H1 (cell line): ENCODE results near the gene LTB4R. TPM values are rescaled to one million over a fixed set of nuclear protein-coding genes. Genes with fewer than 3 reads are reported as not detected.

ENCODE experiments used
- CHD2 ChIP-seq: IDR thresholded peaks from 2 replicates; pipeline ENCODE4 v1.6.1; 2012; ENCODE audit warnings: low read length, improper control_type of control experiment
- EP300 ChIP-seq, 2 experiments: IDR thresholded peaks; 1 replicate in 1 of 2; 2 replicates in 1 of 2; pipeline ENCODE4 v1.6.1; 2011 to 2012; ENCODE audit warnings: low read depth in 2 of 2, low read length in 2 of 2, mild to moderate bottlenecking in 2 of 2, borderline replicate concordance in 1 of 2, inconsistent platforms in 1 of 2, moderate library complexity in 1 of 2
- polyA plus RNA-seq, 7 experiments: library from polyadenylated mRNA; depleted of rRNA in 3 of 7; stranded (reverse) in 5 of 7; unstranded in 2 of 7; fragments of >200 nt in 5 of 7; fragments of 200-250 nt in 2 of 7; gene quantifications; 1 replicate in 5 of 7; 2 replicates in 1 of 7; 4 replicates in 1 of 7; pipeline versions ENCODE4 v1.2.1 to v1.2.3, GENCODE V29; 2011 to 2013; ENCODE audit warnings: missing spikeins in 2 of 7, mixed read lengths in 2 of 7
- total RNA-seq: library from RNA; stranded (reverse); fragmentation: NEBNext Ultra II Directional; extraction: Animal tissue kit (Norgen Biotek cat#: 25700); gene quantifications from 2 replicates; pipeline ENCODE4 v1.2.1, GENCODE V29; 2021

Gene LTB4R
- total and polyA plus RNA-seq, 2 of the 8 experiments (the other 6 are each of a cell fraction or from before 2014, with no cell fraction given), result 4.1 to 6.7 TPM

GRCh38 chr14:24312736-24313507 is 1.6 kb downstream of the LTB4R start (continued):
- TF ChIP-seq CHD2 (no peak), EP300 (IDR thresholded peaks at IDR 0.05; ENCODE audit: borderline replicate concordance in 1 of 2, low read depth in 2 of 2, low read length in 2 of 2) (no peak)
